Stimulated activated effector memory CD8-positive, alpha-beta T cell treated with anti-CD3 and anti-CD28 coated beads, Interleukin-12 subunit alpha, Interleukin-12 subunit beta, amount 100 ng/mL, for 72 hours (primary cell): Measurements from ENCODE around the gene SORBS2.
A peak's percentile ranks its signal among the peaks of the same experiment; 100 is the strongest.

Experiments used
- ATAC-seq: fragments of 150-1000 bp; cut with Tn5 transposase; 2 replicates; pipeline ENCODE4 v1.10.0; 2021
- DNase-seq, 2 donors: peaks; one replicate each; pipeline ENCODE4 v3.0.0; 2021 to 2022; ENCODE audit warnings: low spot score in 2 of 2
- H3K27ac Mint-ChIP-seq: one replicate; pipeline ENCODE4 v1.8.0; 2022; ENCODE audit warnings: mild to moderate bottlenecking, mixed read lengths
- H3K36me3 Mint-ChIP-seq: one replicate; pipeline ENCODE4 v1.8.0; 2022; ENCODE audit warnings: mild to moderate bottlenecking, mixed read lengths
- H3K4me1 Mint-ChIP-seq: one replicate; pipeline ENCODE4 v1.8.0; 2022; ENCODE audit warnings: mixed read lengths
- H3K4me3 Mint-ChIP-seq: one replicate; pipeline ENCODE4 v1.8.0; 2022; ENCODE audit warnings: mild to moderate bottlenecking, mixed read lengths
- H3K9me3 Mint-ChIP-seq: one replicate; pipeline ENCODE4 v1.8.0; 2022; ENCODE audit warnings: mixed read lengths

Gene SORBS2

GRCh38 chr4:185540040-185540439, 272.0 kb downstream of the SORBS2 start:
- Mint-ChIP-seq H3K4me3 (no peak overlapping the region), H3K9me3 (no peaks in the 10 kb centered on the region), H3K36me3 (no peaks in the 10 kb centered on the region), H3K4me1 (no peaks in the 10 kb centered on the region), H3K27ac (no peak overlapping the region)
- ATAC-seq (no peak), DNase-seq (no peak)

GRCh38 chr4:185538806-185539205, 273.2 kb downstream of the SORBS2 start:
- no peak overlapping the region for H3K27ac Mint-ChIP-seq
- DNase-seq: no peak

GRCh38 chr4:185536411-185536709, 275.6 kb downstream of the SORBS2 start:
- DNase-seq: no peak
- Mint-ChIP-seq H3K4me1 (peaks cover 5% of the 10 kb centered on the region), H3K4me3 (no peak overlapping the region), H3K9me3 (no peaks in the 10 kb centered on the region), H3K36me3 (no peaks in the 10 kb centered on the region), H3K27ac (no peak overlapping the region)
- ATAC-seq: no peak

More at GRCh38 chr4:185538806-185539205, 273.2 kb downstream of the SORBS2 start:
- Mint-ChIP-seq H3K4me1 (peaks cover 5% of the 10 kb centered on the region), H3K36me3 (no peaks in the 10 kb centered on the region), H3K4me3 (no peak overlapping the region), H3K9me3 (no peaks in the 10 kb centered on the region)
- ATAC-seq: no peak

DNA sequence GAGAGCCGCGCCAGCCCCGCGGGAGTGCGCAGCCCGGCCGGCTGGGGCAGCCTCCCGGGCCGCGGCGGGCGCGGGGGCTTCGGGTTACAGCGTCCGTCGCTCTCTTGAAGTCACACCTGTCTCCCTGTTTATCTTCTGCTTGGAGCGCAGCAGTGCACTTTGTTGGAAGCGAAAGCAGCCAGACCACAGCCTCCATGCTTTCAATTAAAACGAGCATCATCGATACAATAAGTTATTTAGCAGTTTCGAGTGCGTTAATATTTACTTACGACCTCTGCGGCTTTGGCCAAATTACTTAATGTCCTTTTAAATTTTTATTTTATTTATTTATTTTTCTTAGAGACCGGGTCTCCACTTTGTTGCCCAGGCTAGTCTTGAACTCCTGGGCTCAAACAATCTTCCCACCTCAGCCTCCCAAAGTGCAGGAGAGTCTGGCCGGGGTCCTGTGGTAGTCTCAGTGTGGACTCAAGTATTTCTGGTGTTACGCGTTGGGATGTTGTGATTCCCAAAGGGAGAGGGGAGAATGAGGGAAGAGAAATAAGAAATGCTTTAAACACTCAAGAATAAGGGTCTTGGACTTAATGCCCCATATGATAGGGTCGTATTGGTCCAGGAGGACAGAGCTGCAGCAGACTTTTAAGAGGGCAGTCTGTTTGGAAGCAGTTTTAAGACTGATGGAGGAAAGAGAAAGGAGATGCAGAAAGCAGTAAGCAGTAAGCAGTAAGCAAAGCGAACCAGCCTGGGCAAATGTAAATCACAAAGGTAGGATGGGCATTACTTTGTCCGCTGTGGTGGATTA, 276.2 kb downstream of the SORBS2 start:
- ATAC-seq (no peak), DNase-seq (no peak)
- Mint-ChIP-seq H3K4me3 (peak overlapping the region; percentile 21), H3K4me1 (peaks cover 5% of the 10 kb centered on the region), H3K36me3 (no peaks in the 10 kb centered on the region), H3K27ac (no peak overlapping the region), H3K9me3 (no peaks in the 10 kb centered on the region)
